Mesenchymal stem cell (in vitro differentiated cells and primary cell): ENCODE data around the gene NFKBIL1.

ENCODE experiments used
- DNase-seq: peaks from one replicate; pipeline ENCODE4 v3.0.0-alpha.2; 2013
- H2AFZ ChIP-seq: one replicate; pipeline ENCODE4 v1.6.1; 2013; ENCODE audit warnings: low read depth, mild to moderate bottlenecking, control low read depth, inconsistent platforms, low read length, moderate library complexity
- H2AK5ac ChIP-seq: 2 replicates; pipeline ENCODE4 v1.6.1; 2013; ENCODE audit warnings: low read length, moderate library complexity, mild to moderate bottlenecking, inconsistent platforms; ENCODE audit not compliant: severe bottlenecking
- H2BK120ac ChIP-seq: one replicate; pipeline ENCODE4 v1.6.1; 2013; ENCODE audit warnings: low read depth, mild to moderate bottlenecking, inconsistent platforms, low read length, moderate library complexity
- H2BK12ac ChIP-seq, 2 experiments: one replicate each; pipeline ENCODE4 v1.6.1; 2013; ENCODE audit warnings: inconsistent platforms in 2 of 2, low read length in 2 of 2, mild to moderate bottlenecking in 2 of 2, moderate library complexity in 2 of 2, control low read depth in 1 of 2
- H2BK15ac ChIP-seq: one replicate; pipeline ENCODE4 v1.6.1; 2013; ENCODE audit warnings: mild to moderate bottlenecking, low read depth, inconsistent platforms; ENCODE audit not compliant: poor library complexity, severe bottlenecking
- H2BK5ac ChIP-seq: 2 replicates; pipeline ENCODE4 v1.6.1; 2013; ENCODE audit warnings: low read depth, mild to moderate bottlenecking, low read length, control low read depth, inconsistent platforms; ENCODE audit not compliant: poor library complexity, severe bottlenecking
- H3K14ac ChIP-seq, 2 experiments: one replicate each; pipeline ENCODE4 v1.6.1; 2013; ENCODE audit warnings: inconsistent platforms in 2 of 2, low read length in 2 of 2, control low read depth in 1 of 2, mild to moderate bottlenecking in 1 of 2, moderate library complexity in 1 of 2
- H3K18ac ChIP-seq, 2 experiments: one replicate each; pipeline ENCODE4 v1.6.1; 2013; ENCODE audit warnings: inconsistent platforms in 2 of 2, low read length in 2 of 2, control low read depth in 1 of 2, low read depth in 1 of 2, mild to moderate bottlenecking in 1 of 2
- H3K23ac ChIP-seq, 2 experiments: one replicate each; pipeline ENCODE4 v1.6.1; 2013; ENCODE audit warnings: inconsistent platforms in 2 of 2, low read length in 2 of 2, mild to moderate bottlenecking in 2 of 2, moderate library complexity in 2 of 2, control low read depth in 1 of 2
- H3K27ac ChIP-seq: 2 replicates; pipeline ENCODE4 v1.5.1; 2013; ENCODE audit warnings: mild to moderate bottlenecking, moderate library complexity, low read length, control low read depth, inconsistent platforms; ENCODE audit not compliant: poor library complexity, severe bottlenecking
- H3K27me3 ChIP-seq, 2 experiments: 2 replicates each; pipeline versions ENCODE4 v1.6.1 to v1.7.0; 2013; ENCODE audit warnings: low read length in 2 of 2, mild to moderate bottlenecking in 2 of 2, moderate library complexity in 2 of 2, control low read depth in 1 of 2, inconsistent platforms in 1 of 2; ENCODE audit not compliant: control insufficient read depth in 1 of 2, insufficient read depth in 1 of 2
- H3K36me3 ChIP-seq, 2 experiments: 2 replicates each; pipeline versions ENCODE4 v1.6.1 to v1.7.0; 2013; ENCODE audit warnings: low read length in 2 of 2, control low read depth in 1 of 2, inconsistent platforms in 1 of 2, low read depth in 1 of 2, mild to moderate bottlenecking in 1 of 2; ENCODE audit not compliant: insufficient read depth in 2 of 2, control insufficient read depth in 1 of 2
- H3K4ac ChIP-seq, 2 experiments: one replicate each; pipeline ENCODE4 v1.6.1; 2013; ENCODE audit warnings: inconsistent platforms in 2 of 2, low read length in 2 of 2, mild to moderate bottlenecking in 2 of 2, moderate library complexity in 2 of 2, control low read depth in 1 of 2, low read depth in 1 of 2
- H3K4me1 ChIP-seq: 2 replicates; pipeline ENCODE4 v1.6.1; 2013; ENCODE audit warnings: low read depth, low read length, control low read depth; ENCODE audit not compliant: control insufficient read depth, insufficient read depth
- H3K4me2 ChIP-seq: 2 replicates; pipeline ENCODE4 v1.6.1; 2013; ENCODE audit warnings: low read length, mild to moderate bottlenecking, inconsistent platforms; ENCODE audit not compliant: poor library complexity, severe bottlenecking
- H3K4me3 ChIP-seq, 2 experiments: 2 replicates each; pipeline versions ENCODE4 v1.5.1 to v1.7.0; 2013; ENCODE audit warnings: low read length in 2 of 2, mild to moderate bottlenecking in 2 of 2, control low read depth in 1 of 2, low read depth in 1 of 2; ENCODE audit not compliant: insufficient read depth in 1 of 2
- H3K79me1 ChIP-seq: replicated peaks from 2 replicates; pipeline ENCODE4 v1.6.1; 2013; ENCODE audit warnings: mild to moderate bottlenecking, control low read depth, low read length, inconsistent platforms; ENCODE audit not compliant: poor library complexity, severe bottlenecking
- H3K9ac ChIP-seq: 2 replicates; pipeline ENCODE4 v1.7.0; 2013; ENCODE audit warnings: mild to moderate bottlenecking, low read length, moderate library complexity
- H3K9me3 ChIP-seq: 2 replicates; pipeline ENCODE4 v1.7.0; 2013; ENCODE audit warnings: mild to moderate bottlenecking, low read length; ENCODE audit not compliant: control insufficient read depth
- H4K8ac ChIP-seq: one replicate; pipeline ENCODE4 v1.6.1; 2013; ENCODE audit warnings: inconsistent platforms, mild to moderate bottlenecking, low read length, moderate library complexity
- H4K91ac ChIP-seq: one replicate; pipeline ENCODE4 v1.6.1; 2013; ENCODE audit warnings: mild to moderate bottlenecking, low read length, inconsistent platforms
- WGBS: methylation state at CpG from one replicate; pipeline ENCODE4 v1.1.7; 2013; ENCODE audit warnings: mixed read lengths; 5-methylcytosine and 5-hydroxymethylcytosine counted together

Gene NFKBIL1

GRCh38 chr6:31568537-31568961 is 21.1 kb downstream of the NFKBIL1 start:
- Histone ChIP-seq H3K79me1 (no peaks in the 10 kb centered on the region), H4K91ac (no peak overlapping the region), H3K18ac (no peak overlapping the region), H3K4me2 (no peak overlapping the region), H2BK15ac (no peak overlapping the region), H2BK12ac (no peak overlapping the region), H3K4me3 (no peak overlapping the region), H4K8ac (no peak overlapping the region), H3K27me3 (peaks cover 0 to 5% of the 10 kb centered on the region in 2 experiments), H2BK120ac (no peak overlapping the region), H3K27ac (no peak overlapping the region), H3K9ac (no peak overlapping the region), H3K14ac (no peak overlapping the region), H2AK5ac (no peak overlapping the region), H2BK5ac (no peak overlapping the region), H3K36me3 (no peaks in the 10 kb centered on the region), H2AFZ (no peak overlapping the region), H3K4me1 (no peaks in the 10 kb centered on the region), H3K4ac (no peak overlapping the region), H3K23ac (no peak overlapping the region), H3K9me3 (no peaks in the 10 kb centered on the region)
- DNase-seq = no peak
- WGBS = 91% methylated on average over 3 of the region's 3 CpGs

DNA sequence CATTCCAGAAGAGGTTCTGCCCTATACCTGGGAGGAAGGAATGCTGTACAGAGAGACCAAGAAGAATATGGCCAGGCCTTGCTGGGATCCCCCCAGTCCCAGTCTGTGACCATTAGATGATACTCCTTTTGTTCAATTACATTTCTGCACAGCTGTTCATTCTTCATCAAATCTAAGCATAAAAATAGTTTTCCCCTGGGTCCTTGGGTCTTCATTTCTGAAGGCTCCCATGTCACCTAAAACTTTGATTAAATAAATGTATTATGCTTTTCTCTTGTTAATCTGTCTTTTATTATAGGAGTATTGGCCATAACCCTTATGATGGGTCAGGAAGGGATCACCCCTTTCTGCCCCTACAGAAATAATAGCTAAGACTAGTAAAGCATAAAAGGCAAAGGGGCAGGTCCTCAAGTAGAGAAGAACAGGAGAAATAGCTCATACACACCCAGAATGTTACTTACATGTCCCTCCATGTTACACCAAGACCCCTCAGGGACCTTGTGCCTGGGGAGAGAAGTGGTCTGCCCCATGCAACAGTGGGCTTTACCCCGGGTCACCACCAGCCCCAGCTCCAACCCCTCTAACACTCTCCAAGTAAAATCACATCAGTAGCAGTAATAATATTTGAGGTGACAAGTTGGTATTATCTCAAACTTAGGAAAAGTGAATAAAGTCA is 22.6 kb downstream of the NFKBIL1 start:
- Histone ChIP-seq H4K91ac (no peak overlapping the region), H3K27me3 (peaks cover 0 to 10% of the 10 kb centered on the region in 2 experiments), H3K14ac (no peak overlapping the region), H2AFZ (no peak overlapping the region), H3K9me3 (no peaks in the 10 kb centered on the region), H3K4me1 (no peaks in the 10 kb centered on the region), H3K4me3 (no peak overlapping the region), H3K9ac (no peak overlapping the region), H4K8ac (peak overlapping the region; percentile 36), H2BK12ac (no peak overlapping the region), H3K23ac (no peak overlapping the region), H3K4ac (no peak overlapping the region), H2BK15ac (no peak overlapping the region), H3K4me2 (no peak overlapping the region), H3K27ac (no peak overlapping the region), H2BK5ac (no peak overlapping the region), H3K36me3 (no peaks in the 10 kb centered on the region), H2AK5ac (no peak overlapping the region), H3K79me1 (no peaks in the 10 kb centered on the region), H2BK120ac (no peak overlapping the region), H3K18ac (no peak overlapping the region)
- no CpG with 5 or more reads among the region's 1 CpG for WGBS
- DNase-seq = no peak

DNA sequence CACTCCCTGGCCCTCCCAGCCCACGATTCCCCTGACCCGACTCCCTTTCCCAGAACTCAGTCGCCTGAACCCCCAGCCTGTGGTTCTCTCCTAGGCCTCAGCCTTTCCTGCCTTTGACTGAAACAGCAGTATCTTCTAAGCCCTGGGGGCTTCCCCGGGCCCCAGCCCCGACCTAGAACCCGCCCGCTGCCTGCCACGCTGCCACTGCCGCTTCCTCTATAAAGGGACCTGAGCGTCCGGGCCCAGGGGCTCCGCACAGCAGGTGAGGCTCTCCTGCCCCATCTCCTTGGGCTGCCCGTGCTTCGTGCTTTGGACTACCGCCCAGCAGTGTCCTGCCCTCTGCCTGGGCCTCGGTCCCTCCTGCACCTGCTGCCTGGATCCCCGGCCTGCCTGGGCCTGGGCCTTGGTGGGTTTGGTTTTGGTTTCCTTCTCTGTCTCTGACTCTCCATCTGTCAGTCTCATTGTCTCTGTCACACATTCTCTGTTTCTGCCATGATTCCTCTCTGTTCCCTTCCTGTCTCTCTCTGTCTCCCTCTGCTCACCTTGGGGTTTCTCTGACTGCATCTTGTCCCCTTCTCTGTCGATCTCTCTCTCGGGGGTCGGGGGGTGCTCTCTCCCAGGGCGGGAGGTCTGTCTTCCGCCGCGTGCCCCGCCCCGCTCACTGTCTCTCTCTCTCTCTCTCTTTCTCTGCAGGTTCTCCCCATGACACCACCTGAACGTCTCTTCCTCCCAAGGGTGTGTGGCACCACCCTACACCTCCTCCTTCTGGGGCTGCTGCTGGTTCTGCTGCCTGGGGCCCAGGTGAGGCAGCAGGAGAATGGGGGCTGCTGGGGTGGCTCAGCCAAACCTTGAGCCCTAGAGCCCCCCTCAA is 24.9 kb downstream of the NFKBIL1 start, which contains the start of gene LTA:
Gene LTA, plus strand, starts transcription at position 249 of the 871 bp plus-strand sequence. Its CDS starts 454 bp downstream, at position 703.
- Histone ChIP-seq H3K23ac (no peak within 1 kb of the TSS), H3K27ac (no peak within 1 kb of the TSS), H2AK5ac (no peak within 1 kb of the TSS), H2BK120ac (no peak within 1 kb of the TSS), H4K8ac (no peak within 1 kb of the TSS), H3K4me3 (no peak within 1 kb of the TSS), H3K4ac (no peak within 1 kb of the TSS), H3K9me3 (no peaks in the 10 kb centered on the region), H3K4me2 (no peak within 1 kb of the TSS), H3K18ac (no peak within 1 kb of the TSS), H2BK15ac (peak within 1 kb of the TSS; percentile 57), H2BK12ac (no peak within 1 kb of the TSS), H3K36me3 (no peaks in the 10 kb centered on the region), H3K9ac (no peak within 1 kb of the TSS), H4K91ac (no peak within 1 kb of the TSS), H3K14ac (no peak within 1 kb of the TSS), H2AFZ (no peak within 1 kb of the TSS), H3K79me1 (no peaks in the 10 kb centered on the region), H2BK5ac (no peak within 1 kb of the TSS), H3K27me3 (peaks cover 0 to 10% of the 10 kb centered on the region in 2 experiments), H3K4me1 (no peaks in the 10 kb centered on the region)
- WGBS = 92% methylated on average over 27 of the region's 27 CpGs
- DNase-seq = no peak
